Effector memory CD8-positive, alpha-beta T cell (primary cell): ENCODE measurements around the gene VHLL.

ENCODE experiments used
- ATAC-seq: fragments of 150-1000 bp; cut with Tn5 transposase; replicated peaks from 2 replicates; pipeline ENCODE4 v1.10.0; 2021; ENCODE audit warnings: mild to moderate bottlenecking, moderate library complexity
- DNase-seq, 3 experiments: peaks; one replicate each; pipeline ENCODE4 v3.0.0; 2021
- H3K27ac Mint-ChIP-seq, 2 donors: one replicate each; pipeline ENCODE4 v1.8.0; 2022; ENCODE audit warnings: mild to moderate bottlenecking in 2 of 2, mixed read lengths in 2 of 2, moderate library complexity in 2 of 2
- H3K27me3 Mint-ChIP-seq, 2 donors: one replicate each; pipeline ENCODE4 v1.8.0; 2022; ENCODE audit warnings: mixed read lengths in 2 of 2
- H3K36me3 Mint-ChIP-seq: one replicate; pipeline ENCODE4 v1.8.0; 2022; ENCODE audit warnings: mild to moderate bottlenecking, moderate library complexity, mixed read lengths; ENCODE audit not compliant: insufficient read depth
- H3K4me1 Mint-ChIP-seq, 2 donors: one replicate each; pipeline ENCODE4 v1.8.0; 2022; ENCODE audit warnings: low read depth in 2 of 2, mixed read lengths in 2 of 2
- H3K4me3 Mint-ChIP-seq, 2 donors: one replicate each; pipeline ENCODE4 v1.8.0; 2022; ENCODE audit warnings: mild to moderate bottlenecking in 2 of 2, mixed read lengths in 2 of 2, moderate library complexity in 2 of 2
- H3K9me3 Mint-ChIP-seq, 2 donors: one replicate each; pipeline ENCODE4 v1.8.0; 2022; ENCODE audit warnings: mixed read lengths in 2 of 2

The VHLL gene

GRCh38 chr1:156283521-156283920 lies 15.6 kb downstream of the VHLL start:
- H3K9me3 Mint-ChIP-seq: no peaks in the 10 kb centered on the region
- DNase-seq (no peak), ATAC-seq (no peak)
- peaks cover 25% of the 10 kb centered on the region for H3K36me3 Mint-ChIP-seq
- peaks cover 26 to 33% of the 10 kb centered on the region in 2 donors for H3K4me1 Mint-ChIP-seq
- H3K4me3 Mint-ChIP-seq: peak overlapping the region; percentile 89 to 99
- peak overlapping the region; percentile 94 to 98 for H3K27ac Mint-ChIP-seq
- no peaks in the 10 kb centered on the region for H3K27me3 Mint-ChIP-seq

- peaks cover 32% of the 10 kb centered on the region for H3K36me3 Mint-ChIP-seq
- H3K27ac Mint-ChIP-seq: peak within 1 kb of the TSS; percentile 94 to 98
- no peaks in the 10 kb centered on the region for H3K9me3 Mint-ChIP-seq
- no peaks in the 10 kb centered on the region for H3K27me3 Mint-ChIP-seq
- DNase-seq: peak; percentile 93
- peak within 1 kb of the TSS; percentile 89 to 99 for H3K4me3 Mint-ChIP-seq
- ATAC-seq: peak; percentile 92
- peaks cover 26 to 33% of the 10 kb centered on the region in 2 donors for H3K4me1 Mint-ChIP-seq
Observed at GRCh38 chr1:156282479-156283222, 16.5 kb downstream of the VHLL start, which contains the start of gene SMG5. TSS of gene SMG5 (minus strand) at chr1:156282825. CDS start at chr1:156282680, 145 bp downstream.

- Mint-ChIP-seq H3K4me3 (peak overlapping the region; percentile 89 to 99), H3K4me1 (peaks cover 26 to 33% of the 10 kb centered on the region in 2 donors), H3K36me3 (peaks cover 38% of the 10 kb centered on the region), H3K27me3 (no peaks in the 10 kb centered on the region), H3K27ac (peak overlapping the region; percentile 94 to 98), H3K9me3 (no peaks in the 10 kb centered on the region)
- DNase-seq (no peak), ATAC-seq (no peak)
Observed at GRCh38 chr1:156281693-156282478, 17.2 kb downstream of the VHLL start.

GRCh38 chr1:156281281-156281680 lies 17.8 kb downstream of the VHLL start:
- H3K27ac Mint-ChIP-seq: peak overlapping the region; percentile 94 to 98
- H3K4me1 Mint-ChIP-seq: peaks cover 26 to 33% of the 10 kb centered on the region in 2 donors
- ATAC-seq: peak; percentile 18
- no peaks in the 10 kb centered on the region for H3K27me3 Mint-ChIP-seq
- DNase-seq: peak in 2 of 3 experiments; percentile 18 to 26
- no peaks in the 10 kb centered on the region for H3K9me3 Mint-ChIP-seq
- peaks cover 40% of the 10 kb centered on the region for H3K36me3 Mint-ChIP-seq
- H3K4me3 Mint-ChIP-seq: peak overlapping the region; percentile 89 to 99

- H3K4me1 Mint-ChIP-seq: peaks cover 26 to 33% of the 10 kb centered on the region in 2 donors
- H3K4me3 Mint-ChIP-seq: no peak overlapping the region
- H3K9me3 Mint-ChIP-seq: no peaks in the 10 kb centered on the region
- no peaks in the 10 kb centered on the region for H3K27me3 Mint-ChIP-seq
- DNase-seq (no peak), ATAC-seq (no peak)
- H3K27ac Mint-ChIP-seq: no peak overlapping the region
- peaks cover 50% of the 10 kb centered on the region for H3K36me3 Mint-ChIP-seq
Observed at GRCh38 chr1:156279837-156280236, 19.3 kb downstream of the VHLL start.

GRCh38 chr1:156276966-156277381 lies 22.1 kb downstream of the VHLL start:
- no peak overlapping the region for H3K4me3 Mint-ChIP-seq
- no peaks in the 10 kb centered on the region for H3K27me3 Mint-ChIP-seq
- peaks cover 15 to 16% of the 10 kb centered on the region in 2 donors for H3K4me1 Mint-ChIP-seq
- H3K36me3 Mint-ChIP-seq: peaks cover 69% of the 10 kb centered on the region
- no peak overlapping the region for H3K27ac Mint-ChIP-seq
- DNase-seq (no peak), ATAC-seq (no peak)
- no peaks in the 10 kb centered on the region for H3K9me3 Mint-ChIP-seq

- H3K36me3 Mint-ChIP-seq: peaks cover 74% of the 10 kb centered on the region
- no peaks in the 10 kb centered on the region for H3K9me3 Mint-ChIP-seq
- DNase-seq: no peak
- ATAC-seq: no peak
- no peaks in the 10 kb centered on the region for H3K27me3 Mint-ChIP-seq
- peaks cover 12 to 13% of the 10 kb centered on the region in 2 donors for H3K4me1 Mint-ChIP-seq
- no peak overlapping the region for H3K4me3 Mint-ChIP-seq
- H3K27ac Mint-ChIP-seq: no peak overlapping the region
Observed at GRCh38 chr1:156276532-156276931, 22.6 kb downstream of the VHLL start.

- no peak overlapping the region for H3K27ac Mint-ChIP-seq
- H3K27me3 Mint-ChIP-seq: no peaks in the 10 kb centered on the region
- H3K36me3 Mint-ChIP-seq: peaks cover 95% of the 10 kb centered on the region
- no peak for DNase-seq
- H3K4me1 Mint-ChIP-seq: peaks cover 0 to 5% of the 10 kb centered on the region in 2 donors
- no peak for ATAC-seq
- H3K4me3 Mint-ChIP-seq: no peak overlapping the region
- H3K9me3 Mint-ChIP-seq: no peaks in the 10 kb centered on the region
Observed at GRCh38 chr1:156270314-156270713, 28.8 kb downstream of the VHLL start.

GRCh38 chr1:156268336-156268735 lies 30.8 kb downstream of the VHLL start:
- no peak for DNase-seq
- Mint-ChIP-seq H3K4me3 (no peak overlapping the region), H3K36me3 (peaks cover 95% of the 10 kb centered on the region), H3K27me3 (no peaks in the 10 kb centered on the region), H3K9me3 (no peaks in the 10 kb centered on the region), H3K4me1 (peaks cover 0 to 5% of the 10 kb centered on the region in 2 donors), H3K27ac (no peak overlapping the region)
- ATAC-seq: no peak

GRCh38 chr1:156266051-156266450 lies 33.1 kb downstream of the VHLL start:
- Mint-ChIP-seq H3K36me3 (peaks cover 95% of the 10 kb centered on the region), H3K4me1 (peaks cover 0 to 5% of the 10 kb centered on the region in 2 donors), H3K27me3 (no peaks in the 10 kb centered on the region), H3K4me3 (no peak overlapping the region), H3K27ac (no peak overlapping the region), H3K9me3 (no peaks in the 10 kb centered on the region)
- no peak for ATAC-seq
- no peak for DNase-seq

GRCh38 chr1:156263288-156263655 lies 35.8 kb downstream of the VHLL start:
- no peak for ATAC-seq
- Mint-ChIP-seq H3K9me3 (no peaks in the 10 kb centered on the region), H3K4me1 (peaks cover 0 to 10% of the 10 kb centered on the region in 2 donors), H3K4me3 (no peak overlapping the region), H3K27me3 (no peaks in the 10 kb centered on the region), H3K36me3 (peaks cover 92% of the 10 kb centered on the region), H3K27ac (no peak overlapping the region)
- no peak for DNase-seq

GRCh38 chr1:156262461-156263287 lies 36.4 kb downstream of the VHLL start:
- H3K4me1 Mint-ChIP-seq: peaks cover 0 to 10% of the 10 kb centered on the region in 2 donors
- DNase-seq (no peak), ATAC-seq (no peak)
- no peak overlapping the region for H3K27ac Mint-ChIP-seq
- no peak overlapping the region for H3K4me3 Mint-ChIP-seq
- H3K36me3 Mint-ChIP-seq: peaks cover 91% of the 10 kb centered on the region
- no peaks in the 10 kb centered on the region for H3K27me3 Mint-ChIP-seq
- H3K9me3 Mint-ChIP-seq: no peaks in the 10 kb centered on the region

GRCh38 chr1:156260896-156261295 lies 38.2 kb downstream of the VHLL start:
- DNase-seq (no peak), ATAC-seq (no peak)
- no peak overlapping the region for H3K4me3 Mint-ChIP-seq
- peak overlapping the region; percentile 12 to 89 for H3K27ac Mint-ChIP-seq
- H3K4me1 Mint-ChIP-seq: peaks cover 0 to 9% of the 10 kb centered on the region in 2 donors
- peaks cover 92% of the 10 kb centered on the region for H3K36me3 Mint-ChIP-seq
- H3K27me3 Mint-ChIP-seq: no peaks in the 10 kb centered on the region
- no peaks in the 10 kb centered on the region for H3K9me3 Mint-ChIP-seq
